Peyer's patch (tissue), 4 donors: ENCODE data around the gene ANAPC16.
"Not testable (repeated sequence)": the region's sequence is repeated elsewhere in the genome, so short reads cannot be mapped to it uniquely, and the experiment has no call there.

Experiments
- CTCF ChIP-seq, 6 experiments: fragments of 450-650 bp in 4 of 6; fragments of 200-600 bp in 2 of 6; sonication (generic) in 1 of 6; IDR thresholded peaks; one replicate each; pipeline ENCODE4 v1.5.1; 2017 to 2019; ENCODE audit warnings: antibody characterized with exemption in 6 of 6, mild to moderate bottlenecking in 3 of 6, moderate library complexity in 1 of 6
- POLR2A ChIP-seq, 2 donors: fragments of 450-650 bp; IDR thresholded peaks; one replicate each; pipeline ENCODE4 v1.5.1; 2017; ENCODE audit warnings: antibody characterized with exemption in 2 of 2, mild to moderate bottlenecking in 2 of 2, moderate library complexity in 2 of 2

- TF ChIP-seq CTCF, POLR2A (IDR thresholded peaks at IDR 0.05): not testable (repeated sequence)
Observed at GRCh38 chr10:72211832-72212231, 4.0 kb upstream of the ANAPC16 start.
